DND-41 (cell line): ENCODE data around the gene BGN.

Experiments used
- ATAC-seq: fragments of 200-7000 bp; cut with Tn5 transposase; 3 replicates; pipeline ENCODE4 v1.9.1; 2021; ENCODE audit warnings: low read depth; ENCODE audit not compliant: insufficient read depth
- DNase-seq: peaks from one replicate; pipeline ENCODE4 v3.0.0-alpha.2; 2020
- H2AFZ ChIP-seq: 2 replicates; pipeline ENCODE4 v1.6.0; 2012; ENCODE audit warnings: low read depth, low read length
- H3K27ac ChIP-seq: 2 replicates; pipeline ENCODE4 v1.5.1; 2012; ENCODE audit warnings: low read length, inconsistent platforms
- H3K27me3 ChIP-seq: fragments of 200-600 bp; sonication (generic); 2 replicates; pipeline ENCODE4 v1.6.0; 2012; ENCODE audit warnings: low read length, mild to moderate bottlenecking, inconsistent platforms; ENCODE audit not compliant: insufficient read depth, poor library complexity
- H3K36me3 ChIP-seq: 2 replicates; pipeline ENCODE4 v1.5.1; 2012; ENCODE audit warnings: low read length, inconsistent platforms; ENCODE audit not compliant: insufficient read depth
- H3K4me1 ChIP-seq: 2 replicates; pipeline ENCODE4 v1.5.1; 2012; ENCODE audit warnings: mild to moderate bottlenecking, low read length; ENCODE audit not compliant: insufficient read depth
- H3K4me2 ChIP-seq: 2 replicates; pipeline ENCODE4 v1.6.0; 2012; ENCODE audit warnings: mild to moderate bottlenecking, moderate library complexity, low read length, inconsistent platforms; ENCODE audit not compliant: insufficient read depth
- H3K4me3 ChIP-seq, 2 experiments: fragments of 200-600 bp in 1 of 2; shearing (Covaris generic) in 1 of 2; 2 replicates each; pipeline ENCODE4 v1.5.1; 2012 to 2016; ENCODE audit warnings: inconsistent platforms in 2 of 2, low read length in 2 of 2, mild to moderate bottlenecking in 2 of 2, low read depth in 1 of 2, moderate library complexity in 1 of 2
- H3K79me2 ChIP-seq: 2 replicates; pipeline ENCODE4 v1.6.0; 2012; ENCODE audit warnings: low read length, inconsistent platforms; ENCODE audit not compliant: insufficient read depth
- H3K9ac ChIP-seq: 2 replicates; pipeline ENCODE4 v1.6.0; 2012; ENCODE audit warnings: low read depth, mild to moderate bottlenecking, inconsistent platforms, low read length, moderate library complexity
- H3K9me3 ChIP-seq: 2 replicates; pipeline ENCODE4 v1.5.1; 2012; ENCODE audit warnings: low read length, moderate library complexity, mild to moderate bottlenecking, inconsistent platforms; ENCODE audit not compliant: insufficient read depth, severe bottlenecking
- H4K20me1 ChIP-seq: 2 replicates; pipeline ENCODE4 v1.6.0; 2012; ENCODE audit warnings: low read length; ENCODE audit not compliant: insufficient read depth
- EZH2 ChIP-seq: IDR thresholded peaks from 3 replicates; pipeline ENCODE4 v1.6.1; 2012; ENCODE audit warnings: borderline replicate concordance, low read depth, mild to moderate bottlenecking, moderate library complexity, low read length, inconsistent platforms; ENCODE audit not compliant: severe bottlenecking
- TF ChIP-seq, protein P1 (sequence below): IDR thresholded peaks from 2 replicates; pipeline ENCODE4 v1.5.1; 2012; ENCODE audit warnings: borderline replicate concordance, low read length, moderate library complexity, mild to moderate bottlenecking; ENCODE audit not compliant: poor library complexity, severe bottlenecking; ENCODE audit errors: extremely low read depth

Gene BGN

DNA sequence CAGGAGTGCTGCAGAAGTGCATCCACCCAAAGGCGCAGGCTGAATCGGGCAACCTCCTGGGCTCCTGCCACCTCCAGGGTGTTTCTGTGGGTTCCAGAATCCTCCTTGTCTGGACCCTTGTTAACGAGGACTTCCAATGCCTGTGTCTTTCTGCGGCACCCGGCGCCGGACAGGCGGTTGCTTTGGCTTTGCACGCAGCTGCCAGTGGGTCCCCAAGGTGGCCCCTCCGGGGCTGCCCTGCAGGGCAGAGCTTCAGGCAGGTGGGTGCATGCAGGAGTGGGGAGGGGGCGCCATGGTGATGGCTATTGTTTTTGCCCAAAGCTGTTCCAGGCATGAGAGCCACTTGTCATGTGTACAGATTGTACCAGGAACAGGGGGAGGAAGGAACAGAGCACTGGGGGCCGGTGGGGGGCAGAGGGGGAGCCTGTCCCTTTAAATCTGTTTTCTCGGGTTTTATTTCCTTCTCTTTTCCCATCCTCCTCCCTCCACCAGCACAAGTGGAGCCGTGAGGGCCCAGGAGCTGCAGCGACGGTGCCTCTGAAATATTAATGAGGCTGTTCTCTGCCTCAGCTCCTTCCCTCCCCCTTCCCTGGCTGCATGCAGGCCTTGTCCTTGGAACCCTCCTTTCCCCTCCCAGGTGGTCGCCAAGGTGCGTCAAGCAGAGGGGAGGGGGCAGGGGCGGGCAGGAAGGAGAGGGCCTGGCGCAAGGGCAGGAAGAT, 35.8 kb downstream of the BGN start:
- Histone ChIP-seq H4K20me1 (no peaks in the 10 kb centered on the region), H3K9ac (no peak overlapping the region), H2AFZ (no peak overlapping the region), H3K36me3 (no peaks in the 10 kb centered on the region), H3K4me3 (no peak overlapping the region), H3K4me2 (no peak overlapping the region), H3K27ac (no peak overlapping the region), H3K27me3 (no peaks in the 10 kb centered on the region), H3K9me3 (no peaks in the 10 kb centered on the region), H3K4me1 (no peaks in the 10 kb centered on the region), H3K79me2 (no peaks in the 10 kb centered on the region)
- ATAC-seq: no peak
- DNase-seq: no peak
- TF ChIP-seq, protein P1, sequence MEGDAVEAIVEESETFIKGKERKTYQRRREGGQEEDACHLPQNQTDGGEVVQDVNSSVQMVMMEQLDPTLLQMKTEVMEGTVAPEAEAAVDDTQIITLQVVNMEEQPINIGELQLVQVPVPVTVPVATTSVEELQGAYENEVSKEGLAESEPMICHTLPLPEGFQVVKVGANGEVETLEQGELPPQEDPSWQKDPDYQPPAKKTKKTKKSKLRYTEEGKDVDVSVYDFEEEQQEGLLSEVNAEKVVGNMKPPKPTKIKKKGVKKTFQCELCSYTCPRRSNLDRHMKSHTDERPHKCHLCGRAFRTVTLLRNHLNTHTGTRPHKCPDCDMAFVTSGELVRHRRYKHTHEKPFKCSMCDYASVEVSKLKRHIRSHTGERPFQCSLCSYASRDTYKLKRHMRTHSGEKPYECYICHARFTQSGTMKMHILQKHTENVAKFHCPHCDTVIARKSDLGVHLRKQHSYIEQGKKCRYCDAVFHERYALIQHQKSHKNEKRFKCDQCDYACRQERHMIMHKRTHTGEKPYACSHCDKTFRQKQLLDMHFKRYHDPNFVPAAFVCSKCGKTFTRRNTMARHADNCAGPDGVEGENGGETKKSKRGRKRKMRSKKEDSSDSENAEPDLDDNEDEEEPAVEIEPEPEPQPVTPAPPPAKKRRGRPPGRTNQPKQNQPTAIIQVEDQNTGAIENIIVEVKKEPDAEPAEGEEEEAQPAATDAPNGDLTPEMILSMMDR: no peak
- TF ChIP-seq EZH2: no peak

DNA sequence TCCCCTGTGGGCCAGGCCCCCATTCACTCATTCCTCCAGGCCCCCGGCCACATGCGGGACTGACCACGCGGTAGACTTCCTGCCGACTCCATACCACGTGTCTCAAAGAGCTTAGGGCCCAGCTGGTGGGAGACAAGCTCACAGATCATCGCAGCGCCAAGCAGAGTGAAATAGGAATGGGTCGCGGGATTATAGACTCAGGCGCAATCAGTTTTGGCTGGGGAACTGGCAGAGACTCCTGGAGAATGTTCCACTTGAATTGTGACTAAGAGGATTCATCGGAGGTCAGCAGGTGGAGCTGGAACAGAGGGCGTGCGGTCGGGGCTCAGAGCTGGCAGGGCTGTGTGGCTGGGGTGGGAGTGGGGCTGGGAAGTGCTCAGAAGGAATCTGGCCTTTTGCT, 38.3 kb downstream of the BGN start:
- H3K36me3 ChIP-seq: no peaks in the 10 kb centered on the region
- H3K9ac ChIP-seq: no peak overlapping the region
- no peak overlapping the region for H3K27ac ChIP-seq
- ATAC-seq (no peak), DNase-seq (no peak)
- no peaks in the 10 kb centered on the region for H3K79me2 ChIP-seq
- TF ChIP-seq, protein P1: no peak
- no peak for TF ChIP-seq EZH2
- H3K27me3 ChIP-seq: no peaks in the 10 kb centered on the region
- H4K20me1 ChIP-seq: no peaks in the 10 kb centered on the region
- no peak overlapping the region for H2AFZ ChIP-seq
- H3K9me3 ChIP-seq: no peaks in the 10 kb centered on the region
- no peak overlapping the region for H3K4me3 ChIP-seq
- no peaks in the 10 kb centered on the region for H3K4me1 ChIP-seq
- H3K4me2 ChIP-seq: no peak overlapping the region

DNA sequence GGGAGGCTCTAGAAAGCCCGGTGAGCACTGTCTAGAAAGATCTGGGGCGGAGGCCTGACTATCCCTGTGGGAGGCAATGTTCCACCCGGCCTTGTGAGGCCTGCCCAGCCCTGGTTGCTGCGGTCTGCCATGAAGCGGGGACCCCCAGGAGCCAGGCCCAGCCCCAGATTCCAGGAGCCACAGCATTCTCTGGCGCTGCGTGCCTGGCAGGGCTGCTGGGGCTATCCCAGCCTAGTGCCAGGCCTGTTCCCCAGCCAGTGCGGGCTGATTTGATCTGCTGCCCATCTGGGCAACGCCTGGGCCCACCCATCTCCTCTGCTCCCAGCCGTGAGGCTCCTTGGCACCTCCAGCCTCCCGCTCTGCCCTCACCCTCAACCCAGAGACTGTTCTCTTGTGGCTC, 42.3 kb downstream of the BGN start:
- ATAC-seq (no peak), DNase-seq (no peak)
- Histone ChIP-seq H3K4me3 (no peak overlapping the region), H3K27ac (no peak overlapping the region), H3K9me3 (no peaks in the 10 kb centered on the region), H3K27me3 (no peaks in the 10 kb centered on the region), H3K36me3 (no peaks in the 10 kb centered on the region), H3K4me2 (no peak overlapping the region), H3K79me2 (no peaks in the 10 kb centered on the region), H3K4me1 (no peaks in the 10 kb centered on the region), H2AFZ (no peak overlapping the region), H3K9ac (no peak overlapping the region), H4K20me1 (no peaks in the 10 kb centered on the region)
- TF ChIP-seq, protein P1: no peak
- no peak for TF ChIP-seq EZH2
